Activated T-cell treated with anti-CD3 and anti-CD28 coated beads, Interleukin-2, amount 50 U/mL, for 48 hours (primary cell): ENCODE results near the gene BRD9.
A peak's percentile ranks its signal among the peaks of the same experiment; 100 is the strongest.
"Not testable (repeated sequence)": the region's sequence is repeated elsewhere in the genome, so short reads cannot be mapped to it uniquely, and the experiment has no call there.

Experiments used
- DNase-seq, 2 experiments: peaks; one replicate each; pipeline ENCODE4 v3.0.0-alpha.2; 2020

BRD9 gene

GRCh38 chr5:922436-923280 is 30.1 kb upstream of the BRD9 start:
- DNase-seq, result peak in 1 of 2 experiments; percentile 17

- DNase-seq, result peak in 1 of 2 experiments; percentile 13
Measured at GRCh38 chr5:921456-922435, 29.1 kb upstream of the BRD9 start.

GRCh38 chr5:920321-920720 is 27.7 kb upstream of the BRD9 start:
- no peak for DNase-seq

- DNase-seq, result no peak
Measured at GRCh38 chr5:919356-920000, 26.9 kb upstream of the BRD9 start.

GRCh38 chr5:918717-919116 is 26.1 kb upstream of the BRD9 start:
- not testable (repeated sequence) for DNase-seq

GRCh38 chr5:916441-917293 is 24.1 kb upstream of the BRD9 start:
- peak in 1 of 2 experiments; percentile 7 for DNase-seq

GRCh38 chr5:915946-916345 is 23.3 kb upstream of the BRD9 start:
- DNase-seq, result peak in 1 of 2 experiments; percentile 11

GRCh38 chr5:915346-915745 is 22.7 kb upstream of the BRD9 start:
- not testable (repeated sequence) for DNase-seq

- no peak for DNase-seq
Measured at GRCh38 chr5:914612-915011, 22.0 kb upstream of the BRD9 start.

- no peak for DNase-seq
Measured at GRCh38 chr5:914174-914573, 21.6 kb upstream of the BRD9 start.

- DNase-seq, result peak; percentile 86 to 89
Measured at GRCh38 chr5:912280-913091, 19.9 kb upstream of the BRD9 start.

- DNase-seq, result peak in 1 of 2 experiments; percentile 14
Measured at GRCh38 chr5:911601-912000, 19.0 kb upstream of the BRD9 start.

GRCh38 chr5:910769-911160 is 18.2 kb upstream of the BRD9 start:
- DNase-seq, result peak in 1 of 2 experiments; percentile 13

- peak in 1 of 2 experiments; percentile 10 for DNase-seq
Measured at GRCh38 chr5:909994-910768, 17.6 kb upstream of the BRD9 start.

GRCh38 chr5:909086-909485 is 16.5 kb upstream of the BRD9 start:
- DNase-seq, result peak in 1 of 2 experiments; percentile 11

GRCh38 chr5:908172-908571 is 15.6 kb upstream of the BRD9 start:
- DNase-seq, result no peak

- DNase-seq, result peak in 1 of 2 experiments; percentile 8
Measured at GRCh38 chr5:907366-907910, 14.8 kb upstream of the BRD9 start.

GRCh38 chr5:905139-905642 is 12.6 kb upstream of the BRD9 start:
- DNase-seq, result no peak

- DNase-seq, result no peak
Measured at GRCh38 chr5:903756-904096, 11.1 kb upstream of the BRD9 start.
